Stomach (tissue), 9 donors: ENCODE data around the gene FIS1. TPM values are rescaled to one million over a fixed set of nuclear protein-coding genes. Genes with fewer than 3 reads are reported as not detected.

Experiments used
- DNase-seq, 2 donors: peaks; one replicate each; pipeline versions ENCODE4 v3.0.0 to v3.0.0-alpha.2; 2013 to 2019
- H3K27ac ChIP-seq, 5 donors: fragments of 200-600 bp in 4 of 5; sonication (generic) in 4 of 5; one replicate each; pipeline ENCODE4 v1.5.1; 2013 to 2019; ENCODE audit warnings: mild to moderate bottlenecking in 1 of 5, moderate library complexity in 1 of 5
- H3K27me3 ChIP-seq, 3 donors: fragments of 200-600 bp; sonication (generic); one replicate each; pipeline ENCODE4 v1.5.1; 2017 to 2019; ENCODE audit warnings: mixed run types in 1 of 3
- H3K36me3 ChIP-seq, 4 donors: fragments of 200-600 bp; sonication (generic); 1 replicate in 3 of 4; 2 replicates in 1 of 4; pipeline ENCODE4 v1.5.1; 2016 to 2019
- H3K4me1 ChIP-seq, 4 donors: fragments of 200-600 bp; sonication (generic); one replicate each; pipeline ENCODE4 v1.5.1; 2016 to 2019
- H3K4me3 ChIP-seq, 4 donors: fragments of 200-600 bp; sonication (generic) in 3 of 4; one replicate each; pipeline ENCODE4 v1.5.1; 2016 to 2019; ENCODE audit warnings: mild to moderate bottlenecking in 1 of 4
- H3K9me3 ChIP-seq, 4 donors: fragments of 200-600 bp; sonication (generic); one replicate each; pipeline ENCODE4 v1.5.1; 2016 to 2019
- EP300 ChIP-seq: sonication (generic); formaldehyde crosslinking; IDR thresholded peaks from one replicate; pipeline ENCODE4 v1.6.1; 2017; ENCODE audit warnings: antibody characterized with exemption
- POLR2A ChIP-seq, 4 donors: fragments of 450-650 bp; IDR thresholded peaks; one replicate each; pipeline ENCODE4 v1.6.1; 2016; ENCODE audit warnings: antibody characterized with exemption in 4 of 4, control low read depth in 2 of 4, mild to moderate bottlenecking in 1 of 4, moderate library complexity in 1 of 4
- POLR2AphosphoS5 ChIP-seq, 3 donors: sonication (generic); formaldehyde crosslinking; IDR thresholded peaks; one replicate each; pipeline ENCODE4 v1.6.1; 2016; ENCODE audit warnings: antibody characterized with exemption in 3 of 3
- WGBS, 5 donors: extraction: QIAGEN DNeasy Blood & Tissue Kit in 3 of 5; methylation state at CpG; one replicate each; pipeline versions ENCODE4 v1.1.5 to v1.1.7; 2013 to 2018; 5-methylcytosine and 5-hydroxymethylcytosine counted together
- intact Hi-C: fragments of 100-400 bp; cut with DNase I; formaldehyde crosslinking; loops from one replicate; pipeline ENCODE4 v1.15.1; 2023; ENCODE audit warnings: low total_unique reads
- polyA plus RNA-seq, 3 donors: library from polyadenylated mRNA; stranded (reverse); fragments of 200-250 nt; gene quantifications; one replicate each; pipeline ENCODE4 v1.2.3, GENCODE V29; 2013
- total RNA-seq, 5 donors: library from RNA; depleted of rRNA; stranded (reverse); fragments of >200 nt; gene quantifications; one replicate each; pipeline versions ENCODE4 v1.1.0 to v1.2.3, GENCODE V29; 2014 to 2016
- TF ChIP-seq, protein P1 (sequence below), 7 experiments: fragments of 450-650 bp in 4 of 7; fragments of 200-600 bp in 3 of 7; sonication (generic) in 3 of 7; IDR thresholded peaks; one replicate each; pipeline ENCODE4 v1.5.1; 2016 to 2019; ENCODE audit warnings: antibody characterized with exemption in 7 of 7, control low read depth in 2 of 7, mild to moderate bottlenecking in 1 of 7
- donor health status: healthy with polysubstance abuse.
- donor health status: Bipolar disorder and iron deficiency.
- donor health status: healthy.

Gene FIS1
- total and polyA plus RNA-seq, 8 donors: 72.4 to 329 (median 199) TPM

DNA sequence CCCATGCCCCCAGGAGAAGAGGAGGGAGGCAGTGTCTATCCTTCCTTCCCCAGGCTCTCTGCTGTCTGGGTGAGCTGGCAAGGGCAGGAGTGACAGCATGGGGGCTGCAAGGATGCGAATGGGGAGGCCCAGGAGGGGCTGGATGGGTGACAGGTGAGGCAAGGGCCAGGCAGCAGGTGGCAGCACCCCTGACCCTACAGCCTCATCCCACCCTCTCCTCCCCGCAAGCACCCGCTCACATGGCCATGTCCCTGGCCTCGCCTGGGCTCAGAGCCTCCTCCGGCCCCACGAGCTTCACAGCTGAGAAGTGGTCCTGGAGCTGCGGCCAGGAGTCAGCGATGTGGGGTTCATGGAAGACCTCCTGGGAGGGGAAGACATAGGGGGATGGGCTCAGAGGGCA lies 32.9 kb downstream of the FIS1 start:
- 81 to 98% (median 92%) methylated on average over 6 to 8 of the region's 8 CpGs for WGBS, 5 donors
- intact Hi-C loops: no loop called here
- Histone ChIP-seq H3K27me3 (no peaks in the 10 kb centered on the region), H3K4me3 (no peak overlapping the region), H3K36me3 (peaks cover 59 to 90% (median 88%) of the 10 kb centered on the region in 4 donors), H3K4me1 (peaks cover 11 to 23% (median 12%) of the 10 kb centered on the region in 4 donors), H3K27ac (no peak overlapping the region), H3K9me3 (no peaks in the 10 kb centered on the region)
- TF ChIP-seq POLR2AphosphoS5 (IDR thresholded peaks at IDR 0.05): no peak
- DNase-seq: no peak

- intact Hi-C loops: no loop called here
- TF ChIP-seq EP300 (no peak), POLR2A (IDR thresholded peaks at IDR 0.05) (no peak), POLR2AphosphoS5 (IDR thresholded peaks at IDR 0.05) (no peak)
- TF ChIP-seq, protein P1, sequence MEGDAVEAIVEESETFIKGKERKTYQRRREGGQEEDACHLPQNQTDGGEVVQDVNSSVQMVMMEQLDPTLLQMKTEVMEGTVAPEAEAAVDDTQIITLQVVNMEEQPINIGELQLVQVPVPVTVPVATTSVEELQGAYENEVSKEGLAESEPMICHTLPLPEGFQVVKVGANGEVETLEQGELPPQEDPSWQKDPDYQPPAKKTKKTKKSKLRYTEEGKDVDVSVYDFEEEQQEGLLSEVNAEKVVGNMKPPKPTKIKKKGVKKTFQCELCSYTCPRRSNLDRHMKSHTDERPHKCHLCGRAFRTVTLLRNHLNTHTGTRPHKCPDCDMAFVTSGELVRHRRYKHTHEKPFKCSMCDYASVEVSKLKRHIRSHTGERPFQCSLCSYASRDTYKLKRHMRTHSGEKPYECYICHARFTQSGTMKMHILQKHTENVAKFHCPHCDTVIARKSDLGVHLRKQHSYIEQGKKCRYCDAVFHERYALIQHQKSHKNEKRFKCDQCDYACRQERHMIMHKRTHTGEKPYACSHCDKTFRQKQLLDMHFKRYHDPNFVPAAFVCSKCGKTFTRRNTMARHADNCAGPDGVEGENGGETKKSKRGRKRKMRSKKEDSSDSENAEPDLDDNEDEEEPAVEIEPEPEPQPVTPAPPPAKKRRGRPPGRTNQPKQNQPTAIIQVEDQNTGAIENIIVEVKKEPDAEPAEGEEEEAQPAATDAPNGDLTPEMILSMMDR (IDR thresholded peaks at IDR 0.05): no peak
- H3K4me1 ChIP-seq: peaks cover 6 to 18% (median 8%) of the 10 kb centered on the region in 4 donors
- no peaks in the 10 kb centered on the region for H3K27me3 ChIP-seq
- H3K9me3 ChIP-seq: no peaks in the 10 kb centered on the region
- H3K4me3 ChIP-seq: no peak overlapping the region
- no peak for DNase-seq
- no peak overlapping the region for H3K27ac ChIP-seq
- peaks cover 59 to 95% (median 94%) of the 10 kb centered on the region in 4 donors for H3K36me3 ChIP-seq
- 94 to 98% (median 98%) methylated on average over 3 to 24 of the region's 24 CpGs for WGBS, 5 donors
Observed at GRCh38 chr7:101211501-101211900, 33.4 kb downstream of the FIS1 start.

GRCh38 chr7:101210143-101210542 lies 34.7 kb downstream of the FIS1 start:
- no peaks in the 10 kb centered on the region for H3K27me3 ChIP-seq
- intact Hi-C loops: no loop called here
- peaks cover 0 to 7% (median 0%) of the 10 kb centered on the region in 4 donors for H3K4me1 ChIP-seq
- H3K27ac ChIP-seq: no peak overlapping the region
- H3K4me3 ChIP-seq: no peak overlapping the region
- TF ChIP-seq, protein P1 (IDR thresholded peaks at IDR 0.05): no peak
- TF ChIP-seq POLR2A (IDR thresholded peaks at IDR 0.05): no peak
- TF ChIP-seq POLR2AphosphoS5 (IDR thresholded peaks at IDR 0.05): no peak
- TF ChIP-seq EP300: no peak
- no peak for DNase-seq
- H3K9me3 ChIP-seq: no peaks in the 10 kb centered on the region
- H3K36me3 ChIP-seq: peaks cover 55 to 95% (median 94%) of the 10 kb centered on the region in 4 donors
- WGBS, 5 donors: 90 to 94% (median 93%) methylated on average over 14 to 19 of the region's 19 CpGs

DNA sequence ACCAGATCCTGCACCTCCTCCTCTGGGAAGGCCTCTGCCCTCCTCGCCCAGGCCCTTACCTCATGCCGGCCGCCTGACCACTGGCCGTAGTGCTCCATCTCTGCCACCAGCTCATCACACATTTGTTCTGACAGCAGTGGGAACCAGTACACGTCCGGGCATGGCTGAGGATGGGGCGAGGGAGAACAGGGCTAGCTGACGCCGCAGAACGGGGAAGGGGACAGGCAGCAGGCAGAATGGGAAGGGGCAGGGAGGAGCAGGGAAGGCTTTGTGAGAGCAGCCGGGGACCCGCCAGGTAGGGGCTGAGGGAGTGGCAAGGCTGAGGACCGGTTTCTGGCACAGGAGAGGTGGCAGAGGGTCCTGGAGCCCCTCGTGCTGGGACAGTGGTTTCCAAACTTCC lies 36.1 kb downstream of the FIS1 start:
- no peak overlapping the region for H3K4me3 ChIP-seq
- H3K4me1 ChIP-seq: no peaks in the 10 kb centered on the region
- no peak for DNase-seq
- intact Hi-C loops: no loop called here
- peaks cover 0 to 4% (median 0%) of the 10 kb centered on the region in 3 donors for H3K27me3 ChIP-seq
- H3K9me3 ChIP-seq: no peaks in the 10 kb centered on the region
- TF ChIP-seq POLR2AphosphoS5 (IDR thresholded peaks at IDR 0.05): no peak
- TF ChIP-seq EP300: no peak
- TF ChIP-seq, protein P1 (IDR thresholded peaks at IDR 0.05): no peak
- TF ChIP-seq POLR2A (IDR thresholded peaks at IDR 0.05): no peak
- peaks cover 49 to 82% (median 81%) of the 10 kb centered on the region in 4 donors for H3K36me3 ChIP-seq
- no peak overlapping the region for H3K27ac ChIP-seq
- 89 to 96% (median 92%) methylated on average over 14 of the region's 14 CpGs for WGBS, 5 donors

- DNase-seq: no peak
- H3K4me1 ChIP-seq: no peaks in the 10 kb centered on the region
- peaks cover 41 to 68% (median 68%) of the 10 kb centered on the region in 4 donors for H3K36me3 ChIP-seq
- WGBS, 5 donors: 84 to 94% (median 93%) methylated on average over 8 to 17 of the region's 17 CpGs
- no peak overlapping the region for H3K27ac ChIP-seq
- intact Hi-C loops: no loop called here
- no peak for TF ChIP-seq EP300
- TF ChIP-seq POLR2A (IDR thresholded peaks at IDR 0.05): no peak
- H3K4me3 ChIP-seq: no peak overlapping the region
- H3K9me3 ChIP-seq: no peaks in the 10 kb centered on the region
- H3K27me3 ChIP-seq: peaks cover 0 to 17% (median 6%) of the 10 kb centered on the region in 3 donors
Observed at GRCh38 chr7:101207459-101207858, 37.4 kb downstream of the FIS1 start.
